GM12878 (cell line): Measurements from ENCODE around the gene NOTCH3. TPM values are rescaled to one million over a fixed set of nuclear protein-coding genes. Genes with fewer than 3 reads are reported as not detected.

Experiments
- ATAC-seq: fragments of 200-7000 bp; cut with Tn5 transposase; 3 replicates; pipeline ENCODE4 v1.9.1; 2020; ENCODE audit warnings: mild to moderate bottlenecking, moderate library complexity
- BruUV-seq: library from RNA; stranded (reverse); fragments of 400-500 nt; replicated peaks from 2 replicates; lab custom pipeline; 2021; lab: Mats Ljungman, UMichigan
- CTCF ChIA-PET: fragments of 300-600 bp; sonication (Branson Sonifier 250); formaldehyde crosslinking; extraction: SDS; loops from one replicate; lab custom pipeline; 2021; ENCODE audit warnings: inconsistent platforms; lab: Yijun Ruan, JAX
- POLR2A ChIA-PET: fragments of 350-600 bp; formaldehyde crosslinking; extraction: SDS; loops from one replicate; lab custom pipeline; 2021; ENCODE audit warnings: inconsistent platforms; lab: Charles Lee
- RAD21 ChIA-PET: fragments of 300-600 bp; sonication (Branson Sonifier 250); formaldehyde crosslinking; loops from one replicate; lab custom pipeline; 2023; ENCODE audit warnings: antibody characterized with exemption; ENCODE audit not compliant: unreplicated experiment; lab: Charles Lee
- SMC1A ChIA-PET: fragments of 300-600 bp; sonication (Branson Sonifier 250); formaldehyde crosslinking; loops from one replicate; lab custom pipeline; 2023; ENCODE audit not compliant: unreplicated experiment, uncharacterized antibody; lab: Charles Lee
- DNase-seq: peaks from one replicate; pipeline ENCODE4 v3.0.0-alpha.2; 2011; ENCODE audit warnings: low read depth, low spot score
- FAIRE-seq: peaks from 3 replicates; lab custom pipeline; 2011; peaks lifted over from hg19 to GRCh38; lab: Jason Lieb, UNC
- H2AFZ ChIP-seq: 2 replicates; pipeline ENCODE4 v1.6.0; 2011; ENCODE audit warnings: low read depth, low read length, control low read depth; ENCODE audit not compliant: control insufficient read depth
- H3K27ac ChIP-seq: 2 replicates; pipeline ENCODE4 v1.5.1; 2011; ENCODE audit warnings: control low read depth; ENCODE audit not compliant: control insufficient read depth, insufficient read depth
- H3K27me3 ChIP-seq, 2 experiments: replicated peaks in 1 of 2; 2 replicates each; pipeline versions ENCODE4 v1.6.0 to v1.6.1; 2011; ENCODE audit warnings: low read length in 1 of 2; ENCODE audit not compliant: control insufficient read depth in 2 of 2, insufficient read depth in 2 of 2
- H3K36me3 ChIP-seq, 2 experiments: 2 replicates each; pipeline ENCODE4 v1.5.1; 2011; ENCODE audit warnings: low read length in 1 of 2; ENCODE audit not compliant: control insufficient read depth in 2 of 2, insufficient read depth in 2 of 2
- H3K4me1 ChIP-seq: 2 replicates; pipeline ENCODE4 v1.6.1; 2011; ENCODE audit warnings: mild to moderate bottlenecking, low read length, moderate library complexity, mixed read lengths; ENCODE audit not compliant: control insufficient read depth, insufficient read depth
- H3K4me2 ChIP-seq: 2 replicates; pipeline ENCODE4 v1.6.0; 2011; ENCODE audit warnings: control low read depth; ENCODE audit not compliant: control insufficient read depth, insufficient read depth
- H3K4me3 ChIP-seq: fragments of 200-600 bp; sonication (generic); 2 replicates; pipeline ENCODE4 v1.5.1; 2016
- H3K79me2 ChIP-seq: 2 replicates; pipeline ENCODE4 v1.6.0; 2011; ENCODE audit warnings: low read length; ENCODE audit not compliant: control insufficient read depth, insufficient read depth
- H3K9ac ChIP-seq: 2 replicates; pipeline ENCODE4 v1.8.0; 2011; ENCODE audit warnings: low read length, control low read depth, mixed read lengths; ENCODE audit not compliant: control insufficient read depth, insufficient read depth
- H3K9me3 ChIP-seq: replicated peaks from 3 replicates; pipeline ENCODE4 v1.5.1; 2011; ENCODE audit warnings: mild to moderate bottlenecking, low read length; ENCODE audit not compliant: control insufficient read depth, insufficient read depth
- H4K20me1 ChIP-seq: 2 replicates; pipeline ENCODE4 v1.6.0; 2011; ENCODE audit not compliant: control insufficient read depth, insufficient read depth
- BACH1 ChIP-seq: fragments of 450-650 bp; IDR thresholded peaks from 2 replicates; pipeline ENCODE4 v1.6.1; 2017; ENCODE audit warnings: mild to moderate bottlenecking, borderline replicate concordance
- CEBPB ChIP-seq, 2 experiments: fragments of 150-350 bp in 1 of 2; IDR thresholded peaks; 2 replicates each; pipeline ENCODE4 v1.6.1; 2012 to 2014; ENCODE audit warnings: low read depth in 2 of 2, low read length in 2 of 2, borderline replicate concordance in 1 of 2, inconsistent platforms in 1 of 2
- EED ChIP-seq: sonication (generic); IDR thresholded peaks from 2 replicates; pipeline ENCODE4 v1.6.1; 2016; ENCODE audit warnings: antibody characterized with exemption, low read depth
- KAT2A ChIP-seq: conservative IDR thresholded peaks from 2 replicates; pipeline ENCODE4 v1.6.1; 2011; ENCODE audit warnings: low read depth, low read length; ENCODE audit not compliant: control insufficient read depth
- PAX8 ChIP-seq: fragments of 450-650 bp; IDR thresholded peaks from 2 replicates; pipeline ENCODE4 v1.6.1; 2017; ENCODE audit warnings: mild to moderate bottlenecking, moderate library complexity
- POLR2A ChIP-seq: IDR thresholded peaks from 2 replicates; pipeline ENCODE4 v1.6.1; 2011; ENCODE audit warnings: low read depth, mild to moderate bottlenecking, low read length
- POLR2AphosphoS2 ChIP-seq: IDR thresholded peaks from 2 replicates; pipeline ENCODE4 v1.6.1; 2011; ENCODE audit warnings: low read depth, mild to moderate bottlenecking, low read length, improper control_type of control experiment, moderate library complexity
- SIX5 ChIP-seq: IDR thresholded peaks from 2 replicates; pipeline ENCODE4 v1.6.1; 2011; ENCODE audit warnings: mild to moderate bottlenecking, low read depth, low read length, moderate library complexity; ENCODE audit not compliant: severe bottlenecking
- WRNIP1 ChIP-seq: IDR thresholded peaks from 2 replicates; pipeline ENCODE4 v1.6.1; 2011; ENCODE audit warnings: low read depth, low read length, improper control_type of control experiment, borderline replicate concordance
- WGBS: methylation state at CpG from one replicate; pipeline ENCODE4 v1.1.6; 2016; ENCODE audit warnings: low lambda C conversion rate; ENCODE audit not compliant: insufficient replicate concordance, insufficient coverage; ENCODE audit errors: missing lambda C conversion rate; 5-methylcytosine and 5-hydroxymethylcytosine counted together
- in situ Hi-C: fragments of 300-500 bp; cut with MboI; formaldehyde crosslinking; loops from 9 replicates; pipeline ENCODE4 v1.14.3; 2018; ENCODE audit warnings: mixed read lengths
- intact Hi-C: fragments of 100-400 bp; cut with micrococcal nuclease; formaldehyde crosslinking; loops from one replicate; pipeline ENCODE4 v1.14.2; 2022; ENCODE audit not compliant: unreplicated experiment
- polyA plus RNA-seq, 11 experiments: library from polyadenylated mRNA; depleted of rRNA in 4 of 11; unstranded in 6 of 11; stranded (reverse) in 5 of 11; fragments of >200 nt; fragmentation: Nextera tagmentation in 4 of 11; fragmentation: Illumina TruSeq in 1 of 11; extraction: Ambion mirVana in 4 of 11; extraction: Trizol in 1 of 11; gene quantifications; 1 replicate in 1 of 11; 2 replicates in 10 of 11; pipeline versions ENCODE4 v1.2.1 to v1.2.3, GENCODE V29; 2011 to 2016; ENCODE audit warnings: inconsistent platforms in 2 of 11, missing spikeins in 2 of 11, low read depth in 1 of 11
- total RNA-seq, 4 experiments: library from RNA; depleted of rRNA in 3 of 4; stranded (reverse); fragments of >200 nt in 3 of 4; fragmentation: Illumina TruSeq in 1 of 4; extraction: Trizol in 1 of 4; gene quantifications; 2 replicates each; pipeline versions ENCODE4 v1.2.1 to v1.2.3, GENCODE V29; 2013 to 2021
- TF ChIP-seq, protein P1 (sequence below): IDR thresholded peaks from 2 replicates; pipeline ENCODE4 v1.6.1; 2011; ENCODE audit warnings: low read depth, low read length, improper control_type of control experiment, borderline replicate concordance
- TF ChIP-seq, protein P2 (sequence below): IDR thresholded peaks from 2 replicates; pipeline ENCODE4 v1.6.1; 2012; ENCODE audit warnings: improper control_type of control experiment, low read depth, low read length; ENCODE audit not compliant: insufficient replicate concordance

Gene NOTCH3
- total and polyA plus RNA-seq, 10 of the 15 experiments (the other 5 are each of a cell fraction or from before 2014, with no cell fraction given), result 0.01 to 0.42 (median 0.10) TPM; not detected in 5

DNA sequence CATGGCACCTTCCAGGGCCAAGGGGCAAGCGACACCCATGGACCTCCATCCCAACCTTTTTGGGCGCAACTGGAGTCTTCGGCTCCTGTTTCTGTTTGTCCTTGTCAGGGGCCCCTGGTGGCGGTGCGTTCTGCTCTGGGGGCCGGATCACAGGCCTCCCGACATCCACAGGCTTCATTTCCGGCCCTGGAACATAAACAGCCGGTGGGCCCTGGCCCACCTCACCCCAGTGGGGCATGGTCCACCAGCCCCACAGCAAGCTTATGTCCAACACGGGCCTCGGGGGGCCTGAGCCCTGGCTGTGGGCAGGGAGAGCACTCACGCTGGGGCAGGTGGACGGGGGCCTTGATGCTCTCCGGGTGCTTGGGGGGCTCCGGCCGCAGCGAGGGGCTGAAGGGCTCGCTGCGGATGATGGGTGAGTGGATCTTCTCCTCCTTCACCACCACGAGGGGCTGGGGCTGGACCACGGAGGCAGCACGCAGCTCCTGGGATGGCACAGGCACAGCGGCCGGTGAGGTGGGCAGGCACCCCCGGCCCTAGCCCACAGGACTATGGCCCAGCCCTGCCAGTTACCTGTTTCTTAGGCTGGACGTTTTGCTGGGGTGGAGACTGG lies 38.6 kb upstream of the NOTCH3 start:
- no peak overlapping the region for H3K27ac ChIP-seq
- in situ Hi-C loops (no loop called here), intact Hi-C loops (no loop called here)
- H4K20me1 ChIP-seq, result no peaks in the 10 kb centered on the region
- POLR2A ChIA-PET, result no interaction called here
- H3K4me3 ChIP-seq, result no peak overlapping the region
- CTCF ChIA-PET, result no interaction called here
- SMC1A ChIA-PET, result no interaction called here
- RAD21 ChIA-PET, result no interaction called here
- H3K4me2 ChIP-seq, result no peak overlapping the region
- H3K27me3 ChIP-seq, result no peaks in the 10 kb centered on the region
- H3K9me3 ChIP-seq, result no peaks in the 10 kb centered on the region
- no peak for ATAC-seq
- WGBS, result 94% methylated on average over 25 of the region's 26 CpGs
- no TSS peak for BruUV-seq
- no peak overlapping the region for H3K9ac ChIP-seq
- no peak for DNase-seq
- no peak overlapping the region for H2AFZ ChIP-seq
- H3K36me3 ChIP-seq, result peaks cover 17 to 48% of the 10 kb centered on the region in 2 experiments
- no peaks in the 10 kb centered on the region for H3K79me2 ChIP-seq
- no peak for FAIRE-seq
- no peaks in the 10 kb centered on the region for H3K4me1 ChIP-seq
- 0 out of 2 replicates have a peak, but pooled peaks have one; percentile 40 for TF ChIP-seq POLR2AphosphoS2
- TF ChIP-seq PAX8, result no peak
- TF ChIP-seq POLR2A, result peak; percentile 52; the same call in 1 of the 2 replicates

DNA sequence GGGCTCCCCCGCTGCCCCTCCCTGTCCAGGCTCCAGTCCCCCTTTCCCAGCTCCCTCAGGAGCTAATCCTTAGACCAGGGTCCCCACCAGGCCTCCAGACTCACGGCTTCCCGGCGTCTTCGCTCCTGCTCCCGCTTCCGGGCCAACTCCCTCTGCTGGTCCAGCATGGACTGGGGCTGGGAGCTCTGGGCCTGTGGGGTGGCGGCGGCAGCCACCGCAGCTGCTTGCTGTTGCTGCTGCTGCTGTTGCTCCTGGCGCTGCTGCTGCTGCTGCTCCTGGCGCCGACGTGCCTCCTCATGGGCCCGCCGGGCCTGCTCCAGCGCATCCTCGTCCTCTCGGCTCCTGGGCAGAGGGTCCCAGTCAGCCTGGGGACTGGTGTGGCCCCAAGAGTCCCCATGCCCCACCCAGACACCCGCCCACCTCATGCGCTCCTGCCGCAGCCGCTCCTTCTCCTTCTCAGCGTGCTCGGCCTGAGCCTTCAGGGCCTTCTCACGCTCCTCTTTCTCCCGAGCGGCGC lies 37.9 kb upstream of the NOTCH3 start:
- WGBS, result 94% methylated on average over 17 of the region's 29 CpGs
- Histone ChIP-seq H3K79me2 (no peaks in the 10 kb centered on the region), H3K27me3 (no peaks in the 10 kb centered on the region), H4K20me1 (no peaks in the 10 kb centered on the region), H3K4me2 (no peak overlapping the region), H3K9ac (no peak overlapping the region), H3K4me1 (no peaks in the 10 kb centered on the region), H3K36me3 (peaks cover 17 to 45% of the 10 kb centered on the region in 2 experiments), H3K9me3 (no peaks in the 10 kb centered on the region), H2AFZ (no peak overlapping the region), H3K27ac (no peak overlapping the region), H3K4me3 (no peak overlapping the region)
- intact Hi-C loops (no loop called here), in situ Hi-C loops (no loop called here)
- ChIA-PET CTCF (no interaction called here), POLR2A (no interaction called here), SMC1A (no interaction called here), RAD21 (no interaction called here)
- no peak for ATAC-seq
- DNase-seq, result no peak
- BruUV-seq, result TSS peak; percentile 76
- no peak for FAIRE-seq
- TF ChIP-seq, protein P1, sequence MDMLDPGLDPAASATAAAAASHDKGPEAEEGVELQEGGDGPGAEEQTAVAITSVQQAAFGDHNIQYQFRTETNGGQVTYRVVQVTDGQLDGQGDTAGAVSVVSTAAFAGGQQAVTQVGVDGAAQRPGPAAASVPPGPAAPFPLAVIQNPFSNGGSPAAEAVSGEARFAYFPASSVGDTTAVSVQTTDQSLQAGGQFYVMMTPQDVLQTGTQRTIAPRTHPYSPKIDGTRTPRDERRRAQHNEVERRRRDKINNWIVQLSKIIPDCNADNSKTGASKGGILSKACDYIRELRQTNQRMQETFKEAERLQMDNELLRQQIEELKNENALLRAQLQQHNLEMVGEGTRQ, result no peak
- TF ChIP-seq SIX5 (no peak), CEBPB (IDR thresholded peaks at IDR 0.05; ENCODE audit: borderline replicate concordance in 1 of 2, low read depth in 2 of 2, low read length in 2 of 2) (no peak), EED (no peak), BACH1 (no peak), KAT2A (no peak), WRNIP1 (no peak)
- TF ChIP-seq, protein P2, sequence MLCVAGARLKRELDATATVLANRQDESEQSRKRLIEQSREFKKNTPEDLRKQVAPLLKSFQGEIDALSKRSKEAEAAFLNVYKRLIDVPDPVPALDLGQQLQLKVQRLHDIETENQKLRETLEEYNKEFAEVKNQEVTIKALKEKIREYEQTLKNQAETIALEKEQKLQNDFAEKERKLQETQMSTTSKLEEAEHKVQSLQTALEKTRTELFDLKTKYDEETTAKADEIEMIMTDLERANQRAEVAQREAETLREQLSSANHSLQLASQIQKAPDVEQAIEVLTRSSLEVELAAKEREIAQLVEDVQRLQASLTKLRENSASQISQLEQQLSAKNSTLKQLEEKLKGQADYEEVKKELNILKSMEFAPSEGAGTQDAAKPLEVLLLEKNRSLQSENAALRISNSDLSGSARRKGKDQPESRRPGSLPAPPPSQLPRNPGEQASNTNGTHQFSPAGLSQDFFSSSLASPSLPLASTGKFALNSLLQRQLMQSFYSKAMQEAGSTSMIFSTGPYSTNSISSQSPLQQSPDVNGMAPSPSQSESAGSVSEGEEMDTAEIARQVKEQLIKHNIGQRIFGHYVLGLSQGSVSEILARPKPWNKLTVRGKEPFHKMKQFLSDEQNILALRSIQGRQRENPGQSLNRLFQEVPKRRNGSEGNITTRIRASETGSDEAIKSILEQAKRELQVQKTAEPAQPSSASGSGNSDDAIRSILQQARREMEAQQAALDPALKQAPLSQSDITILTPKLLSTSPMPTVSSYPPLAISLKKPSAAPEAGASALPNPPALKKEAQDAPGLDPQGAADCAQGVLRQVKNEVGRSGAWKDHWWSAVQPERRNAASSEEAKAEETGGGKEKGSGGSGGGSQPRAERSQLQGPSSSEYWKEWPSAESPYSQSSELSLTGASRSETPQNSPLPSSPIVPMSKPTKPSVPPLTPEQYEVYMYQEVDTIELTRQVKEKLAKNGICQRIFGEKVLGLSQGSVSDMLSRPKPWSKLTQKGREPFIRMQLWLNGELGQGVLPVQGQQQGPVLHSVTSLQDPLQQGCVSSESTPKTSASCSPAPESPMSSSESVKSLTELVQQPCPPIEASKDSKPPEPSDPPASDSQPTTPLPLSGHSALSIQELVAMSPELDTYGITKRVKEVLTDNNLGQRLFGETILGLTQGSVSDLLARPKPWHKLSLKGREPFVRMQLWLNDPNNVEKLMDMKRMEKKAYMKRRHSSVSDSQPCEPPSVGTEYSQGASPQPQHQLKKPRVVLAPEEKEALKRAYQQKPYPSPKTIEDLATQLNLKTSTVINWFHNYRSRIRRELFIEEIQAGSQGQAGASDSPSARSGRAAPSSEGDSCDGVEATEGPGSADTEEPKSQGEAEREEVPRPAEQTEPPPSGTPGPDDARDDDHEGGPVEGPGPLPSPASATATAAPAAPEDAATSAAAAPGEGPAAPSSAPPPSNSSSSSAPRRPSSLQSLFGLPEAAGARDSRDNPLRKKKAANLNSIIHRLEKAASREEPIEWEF, result no peak
